Liver (tissue), 3 donors: ENCODE data around the gene PCP4L1.

Experiments used
- CTCF ChIP-seq: fragments of 150-350 bp; IDR thresholded peaks from 2 replicates; pipeline ENCODE4 v1.5.1; 2017; ENCODE audit warnings: improper control_type of control experiment, low read depth, low read length; ENCODE audit not compliant: missing input control
- GABPA ChIP-seq, 2 donors: IDR thresholded peaks in 1 of 2; conservative IDR thresholded peaks in 1 of 2; 2 replicates each; pipeline ENCODE4 v1.6.1; 2016; ENCODE audit warnings: antibody characterized with exemption in 2 of 2, mild to moderate bottlenecking in 1 of 2, moderate library complexity in 1 of 2
- JUND ChIP-seq, 2 donors: IDR thresholded peaks; 2 replicates each; pipeline ENCODE4 v1.6.1; 2016; ENCODE audit warnings: antibody characterized with exemption in 2 of 2
- RXRA ChIP-seq, 2 donors: IDR thresholded peaks; 2 replicates each; pipeline ENCODE4 v1.6.1; 2017 to 2018; ENCODE audit warnings: antibody characterized with exemption in 2 of 2, mild to moderate bottlenecking in 1 of 2
- TAF1 ChIP-seq: conservative IDR thresholded peaks from 2 replicates; pipeline ENCODE4 v1.6.1; 2016; ENCODE audit warnings: antibody characterized with exemption, mild to moderate bottlenecking
- ZBTB33 ChIP-seq: IDR thresholded peaks from 2 replicates; pipeline ENCODE4 v1.6.1; 2016; ENCODE audit warnings: antibody characterized with exemption
- donor health status: healthy.
- donor health status: healthy.

GRCh38 chr1:161241682-161242081 lies 16.9 kb upstream of the PCP4L1 start:
- TF ChIP-seq ZBTB33, result no peak
- TF ChIP-seq CTCF, result no peak
- TF ChIP-seq GABPA (IDR thresholded peaks at IDR 0.05 in 1 of 2, conservative IDR thresholded peaks at IDR 0.05 in 1 of 2), result no peak
- TF ChIP-seq TAF1, result no peak
- no peak for TF ChIP-seq JUND (IDR thresholded peaks at IDR 0.05)
- no peak for TF ChIP-seq RXRA (IDR thresholded peaks at IDR 0.05)
